RWPE1 (cell line): ENCODE results near the gene FBH1.
A peak's percentile ranks its signal among the peaks of the same experiment; 100 is the strongest.

Experiments used
- CTCF ChIA-PET: fragments of 350-600 bp; sonication (Branson Sonifier 250); formaldehyde crosslinking; extraction: SDS; loops from one replicate; lab custom pipeline; 2021; lab: Yijun Ruan, JAX
- POLR2A ChIA-PET: fragments of 400-600 bp; formaldehyde crosslinking; extraction: SDS; loops from one replicate; lab custom pipeline; 2020; ENCODE audit warnings: antibody characterized with exemption; ENCODE audit not compliant: low non-redundant PET; lab: Yijun Ruan, JAX
- DNase-seq: peaks from one replicate; pipeline ENCODE4 v3.0.0; 2012; ENCODE audit warnings: low spot score
- H3K27ac ChIP-seq: fragments of 450-650 bp; 2 replicates; pipeline ENCODE4 v1.5.1; 2017
- TF ChIP-seq, protein P1 (sequence below): fragments of 450-650 bp; conservative IDR thresholded peaks from 2 replicates; pipeline ENCODE4 v1.5.1; 2017; ENCODE audit warnings: low read depth, mild to moderate bottlenecking

The FBH1 gene

DNA sequence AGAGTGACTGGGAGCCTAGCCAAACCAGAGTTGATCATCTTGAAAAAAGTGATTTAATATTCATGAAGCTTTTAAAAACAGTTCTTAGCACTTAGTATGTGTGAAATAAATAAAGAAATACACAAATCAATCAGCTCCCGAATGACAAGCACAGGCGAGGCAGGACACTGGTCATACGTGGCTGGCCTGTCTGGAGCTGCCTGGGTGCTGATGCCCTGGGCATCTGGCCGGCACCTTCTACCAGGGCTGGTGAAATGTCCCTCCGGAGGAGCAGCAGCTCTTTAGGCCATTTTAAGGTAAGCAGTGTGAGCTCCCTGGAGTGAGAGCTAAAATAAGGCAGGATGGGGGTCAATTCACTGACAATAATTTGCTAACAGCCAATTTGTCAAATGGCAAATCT lies 63.6 kb downstream of the FBH1 start:
- TF ChIP-seq, protein P1, sequence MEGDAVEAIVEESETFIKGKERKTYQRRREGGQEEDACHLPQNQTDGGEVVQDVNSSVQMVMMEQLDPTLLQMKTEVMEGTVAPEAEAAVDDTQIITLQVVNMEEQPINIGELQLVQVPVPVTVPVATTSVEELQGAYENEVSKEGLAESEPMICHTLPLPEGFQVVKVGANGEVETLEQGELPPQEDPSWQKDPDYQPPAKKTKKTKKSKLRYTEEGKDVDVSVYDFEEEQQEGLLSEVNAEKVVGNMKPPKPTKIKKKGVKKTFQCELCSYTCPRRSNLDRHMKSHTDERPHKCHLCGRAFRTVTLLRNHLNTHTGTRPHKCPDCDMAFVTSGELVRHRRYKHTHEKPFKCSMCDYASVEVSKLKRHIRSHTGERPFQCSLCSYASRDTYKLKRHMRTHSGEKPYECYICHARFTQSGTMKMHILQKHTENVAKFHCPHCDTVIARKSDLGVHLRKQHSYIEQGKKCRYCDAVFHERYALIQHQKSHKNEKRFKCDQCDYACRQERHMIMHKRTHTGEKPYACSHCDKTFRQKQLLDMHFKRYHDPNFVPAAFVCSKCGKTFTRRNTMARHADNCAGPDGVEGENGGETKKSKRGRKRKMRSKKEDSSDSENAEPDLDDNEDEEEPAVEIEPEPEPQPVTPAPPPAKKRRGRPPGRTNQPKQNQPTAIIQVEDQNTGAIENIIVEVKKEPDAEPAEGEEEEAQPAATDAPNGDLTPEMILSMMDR = no peak
- ChIA-PET CTCF (interaction anchor here (0.7 kb wide), 1 partner anchor 9 kb away, joined by 5 read pairs; no protein-coding TSS in a partner anchor), POLR2A (no interaction called here)
- DNase-seq = no peak
- H3K27ac ChIP-seq = peak overlapping the region; percentile 95

- H3K27ac ChIP-seq = 0 out of 2 replicates have a peak overlapping the region, but pooled peaks have one; percentile 10
- DNase-seq = no peak
- ChIA-PET POLR2A (interaction anchor here (0.6 kb wide), 1 partner anchor 67 kb away, joined by 6 read pairs; no protein-coding TSS in a partner anchor), CTCF (no interaction called here)
- TF ChIP-seq, protein P1 = no peak
These were observed 66.3 kb downstream of the FBH1 start for GRCh38 chr10:5956146-5956936.

DNA sequence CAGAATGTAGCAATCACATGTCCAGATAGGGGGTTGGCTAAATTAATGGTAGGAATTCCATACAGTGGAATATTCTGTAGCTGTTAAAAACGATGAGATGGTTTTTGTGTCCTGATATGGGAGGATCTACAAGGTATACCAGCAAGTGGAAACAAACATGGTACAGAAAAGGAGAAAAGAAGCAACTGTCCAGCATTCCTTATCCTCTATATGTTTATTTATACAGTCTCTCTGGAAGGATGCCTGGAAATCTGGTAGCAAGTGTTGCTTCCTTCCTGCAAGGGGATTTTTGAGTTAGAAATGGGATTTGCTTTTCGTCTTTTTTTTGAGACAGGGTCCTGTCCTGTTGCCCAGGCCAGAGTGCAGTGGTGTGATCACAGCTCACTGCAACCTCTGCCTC lies 68.0 kb downstream of the FBH1 start:
- H3K27ac ChIP-seq = peak overlapping the region; percentile 62
- TF ChIP-seq, protein P1 = no peak
- POLR2A ChIA-PET = no interaction called here
- DNase-seq = no peak
- CTCF ChIA-PET = interaction anchor here (0.7 kb wide), 1 partner anchor 136 kb away, joined by 3 read pairs; no protein-coding TSS in a partner anchor

DNA sequence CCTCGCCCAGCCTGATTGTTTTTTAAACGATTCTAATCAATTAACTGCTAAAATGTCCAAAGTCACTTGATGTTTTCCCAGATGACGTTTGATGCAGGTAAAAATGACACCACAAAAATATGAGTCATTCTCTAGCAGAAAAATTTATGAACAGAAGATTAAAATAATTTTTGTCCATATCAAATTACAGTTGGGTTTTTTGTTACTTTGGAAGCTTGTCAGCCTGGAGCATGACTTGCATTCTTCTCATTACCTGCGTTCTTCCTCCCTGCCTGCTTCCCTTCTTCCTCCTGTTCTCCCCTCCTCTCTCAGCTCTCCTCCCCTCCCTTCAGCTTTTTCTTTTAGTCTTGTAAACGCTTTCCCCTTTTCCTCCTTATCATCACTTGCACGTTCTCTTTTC lies 68.6 kb downstream of the FBH1 start:
- ChIA-PET POLR2A (no interaction called here), CTCF (no interaction called here)
- TF ChIP-seq, protein P1 = no peak
- no peak for DNase-seq
- H3K27ac ChIP-seq = peak overlapping the region; percentile 62

DNA sequence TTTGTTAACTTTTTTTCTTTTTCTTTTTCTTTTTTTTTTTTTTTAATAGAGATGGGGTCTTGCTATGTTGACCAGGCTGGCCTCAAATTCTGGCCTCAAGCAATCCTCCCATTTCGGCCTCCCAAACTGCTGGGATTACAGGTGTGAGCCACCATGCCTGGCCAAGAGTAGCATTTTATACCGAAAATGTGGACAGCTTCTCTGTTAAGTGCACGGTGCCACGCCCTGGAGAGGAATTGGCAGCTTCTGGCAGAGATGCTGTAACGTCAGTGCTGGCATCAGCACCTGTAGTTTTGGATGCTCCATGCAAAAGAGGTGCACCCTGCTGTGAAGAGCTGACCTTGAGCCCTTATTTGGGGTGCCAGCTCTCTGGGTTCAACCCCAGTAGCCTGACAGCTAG lies 69.1 kb downstream of the FBH1 start:
- TF ChIP-seq, protein P1 = no peak
- ChIA-PET POLR2A (no interaction called here), CTCF (interaction anchor here (0.6 kb wide), 1 partner anchor 12 kb away, joined by 3 read pairs; no protein-coding TSS in a partner anchor)
- DNase-seq = no peak
- peak overlapping the region; percentile 49 for H3K27ac ChIP-seq

DNA sequence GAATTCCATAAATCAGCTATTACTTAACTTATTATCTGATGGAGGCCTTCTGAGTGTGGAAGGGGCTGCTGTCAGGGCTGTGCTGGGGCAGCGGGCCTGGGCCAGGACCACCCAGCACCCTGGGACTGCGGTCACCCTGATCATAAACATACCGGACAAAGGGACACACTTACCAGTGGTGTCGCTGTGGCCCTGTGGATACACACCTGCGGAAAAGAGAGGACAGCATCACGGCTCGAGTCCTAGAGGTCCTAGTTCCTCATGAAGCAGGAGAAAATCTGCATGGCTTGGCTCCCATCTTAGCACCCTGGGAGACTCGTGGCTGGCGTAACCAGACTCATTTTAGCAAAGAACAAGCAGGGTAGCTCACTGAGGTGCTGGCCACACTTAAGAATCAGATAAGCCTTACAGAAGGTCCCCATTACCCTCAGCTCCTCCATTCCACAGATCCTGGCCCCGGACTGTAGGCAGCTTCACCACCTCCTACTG lies 69.6 kb downstream of the FBH1 start:
- ChIA-PET CTCF (interaction anchor here (0.6 kb wide), 1 partner anchor 11 kb away, joined by 3 read pairs; no protein-coding TSS in a partner anchor), POLR2A (no interaction called here)
- H3K27ac ChIP-seq = peak overlapping the region; percentile 49
- DNase-seq = no peak
- TF ChIP-seq, protein P1 = no peak
